Nephron progenitor cell (in vitro differentiated cells): Measurements from ENCODE around the gene PCID2.
A peak's percentile ranks its signal among the peaks of the same experiment; 100 is the strongest.

Experiments used
- DNase-seq: peaks from one replicate; pipeline ENCODE4 v3.0.0; 2021
- H3K27ac Mint-ChIP-seq: 2 replicates; pipeline ENCODE4 v1.8.0; 2021; ENCODE audit warnings: mild to moderate bottlenecking, moderate library complexity, mixed read lengths
- H3K27me3 Mint-ChIP-seq: 2 replicates; pipeline ENCODE4 v1.8.0; 2021; ENCODE audit warnings: mild to moderate bottlenecking, low read depth, mixed read lengths; ENCODE audit not compliant: poor library complexity
- H3K36me3 Mint-ChIP-seq: 2 replicates; pipeline ENCODE4 v1.8.0; 2021; ENCODE audit warnings: low read depth, mixed read lengths
- H3K4me1 Mint-ChIP-seq: 2 replicates; pipeline ENCODE4 v1.8.0; 2021; ENCODE audit warnings: mixed read lengths
- H3K4me3 Mint-ChIP-seq: 2 replicates; pipeline ENCODE4 v1.8.0; 2021; ENCODE audit warnings: mild to moderate bottlenecking, moderate library complexity, mixed read lengths
- H3K9me3 Mint-ChIP-seq: 2 replicates; pipeline ENCODE4 v1.8.0; 2021; ENCODE audit warnings: mild to moderate bottlenecking, moderate library complexity, mixed read lengths
- TF ChIP-seq, protein P1 (sequence below): fragments of 200-600 bp; sonication (generic); IDR thresholded peaks from 2 replicates; pipeline ENCODE4 v1.5.0; 2021; ENCODE audit warnings: antibody characterized with exemption

Gene PCID2

GRCh38 chr13:113216254-113217048, 8.0 kb upstream of the PCID2 start:
- TF ChIP-seq, protein P1, sequence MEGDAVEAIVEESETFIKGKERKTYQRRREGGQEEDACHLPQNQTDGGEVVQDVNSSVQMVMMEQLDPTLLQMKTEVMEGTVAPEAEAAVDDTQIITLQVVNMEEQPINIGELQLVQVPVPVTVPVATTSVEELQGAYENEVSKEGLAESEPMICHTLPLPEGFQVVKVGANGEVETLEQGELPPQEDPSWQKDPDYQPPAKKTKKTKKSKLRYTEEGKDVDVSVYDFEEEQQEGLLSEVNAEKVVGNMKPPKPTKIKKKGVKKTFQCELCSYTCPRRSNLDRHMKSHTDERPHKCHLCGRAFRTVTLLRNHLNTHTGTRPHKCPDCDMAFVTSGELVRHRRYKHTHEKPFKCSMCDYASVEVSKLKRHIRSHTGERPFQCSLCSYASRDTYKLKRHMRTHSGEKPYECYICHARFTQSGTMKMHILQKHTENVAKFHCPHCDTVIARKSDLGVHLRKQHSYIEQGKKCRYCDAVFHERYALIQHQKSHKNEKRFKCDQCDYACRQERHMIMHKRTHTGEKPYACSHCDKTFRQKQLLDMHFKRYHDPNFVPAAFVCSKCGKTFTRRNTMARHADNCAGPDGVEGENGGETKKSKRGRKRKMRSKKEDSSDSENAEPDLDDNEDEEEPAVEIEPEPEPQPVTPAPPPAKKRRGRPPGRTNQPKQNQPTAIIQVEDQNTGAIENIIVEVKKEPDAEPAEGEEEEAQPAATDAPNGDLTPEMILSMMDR: no peak
- H3K4me1 Mint-ChIP-seq: peaks cover 18% of the 10 kb centered on the region
- H3K36me3 Mint-ChIP-seq: peaks cover 34% of the 10 kb centered on the region
- no peaks in the 10 kb centered on the region for H3K9me3 Mint-ChIP-seq
- no peak overlapping the region for H3K4me3 Mint-ChIP-seq
- H3K27ac Mint-ChIP-seq: no peak overlapping the region
- DNase-seq: peak; percentile 20
- no peaks in the 10 kb centered on the region for H3K27me3 Mint-ChIP-seq

DNA sequence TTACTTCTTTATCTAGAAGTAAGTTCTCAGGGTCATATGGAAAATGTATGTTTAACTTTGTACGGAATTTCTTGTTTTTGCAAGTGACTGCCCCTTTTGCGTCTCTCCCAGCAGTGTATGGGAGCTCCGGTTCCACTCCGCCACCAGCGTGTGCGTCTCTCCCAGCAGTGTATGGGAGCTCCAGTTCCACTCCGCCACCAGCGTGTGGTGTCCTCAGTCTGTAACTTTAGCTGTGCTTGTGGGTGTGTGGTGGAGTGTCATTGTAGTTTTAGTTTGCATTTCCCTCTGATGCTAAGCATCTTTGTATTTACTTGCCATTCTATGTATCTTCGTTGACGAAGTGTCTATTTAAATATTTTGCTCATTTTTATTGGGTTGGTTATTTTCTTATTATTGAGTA, 3.3 kb upstream of the PCID2 start:
- Mint-ChIP-seq H3K36me3 (peaks cover 27% of the 10 kb centered on the region), H3K9me3 (no peaks in the 10 kb centered on the region), H3K4me1 (peaks cover 45% of the 10 kb centered on the region), H3K27ac (no peak overlapping the region), H3K4me3 (peak overlapping the region; percentile 88), H3K27me3 (no peaks in the 10 kb centered on the region)
- TF ChIP-seq, protein P1: peak; percentile 13
- DNase-seq: peak; percentile 37

GRCh38 chr13:113210833-113211232, 2.4 kb upstream of the PCID2 start:
- DNase-seq: no peak

GRCh38 chr13:113209759-113210421, 1.4 kb upstream of the PCID2 start:
- peak overlapping the region; percentile 88 for H3K4me3 Mint-ChIP-seq
- H3K4me1 Mint-ChIP-seq: peaks cover 60% of the 10 kb centered on the region
- no peaks in the 10 kb centered on the region for H3K9me3 Mint-ChIP-seq
- no peaks in the 10 kb centered on the region for H3K27me3 Mint-ChIP-seq
- peak overlapping the region; percentile 54 for H3K27ac Mint-ChIP-seq
- TF ChIP-seq, protein P1: no peak
- peaks cover 40% of the 10 kb centered on the region for H3K36me3 Mint-ChIP-seq
- DNase-seq: peak; percentile 55

More at GRCh38 chr13:113210833-113211232, 2.4 kb upstream of the PCID2 start:
- Mint-ChIP-seq H3K36me3 (peaks cover 32% of the 10 kb centered on the region), H3K27me3 (no peaks in the 10 kb centered on the region), H3K4me3 (peak overlapping the region; percentile 88), H3K27ac (peak overlapping the region; percentile 67), H3K4me1 (peaks cover 55% of the 10 kb centered on the region), H3K9me3 (no peaks in the 10 kb centered on the region)
- TF ChIP-seq, protein P1: no peak

- H3K9me3 Mint-ChIP-seq: no peaks in the 10 kb centered on the region
- peaks cover 60% of the 10 kb centered on the region for H3K4me1 Mint-ChIP-seq
- TF ChIP-seq, protein P1: no peak
- peak within 1 kb of the TSS; percentile 90 for H3K4me3 Mint-ChIP-seq
- H3K36me3 Mint-ChIP-seq: peaks cover 40% of the 10 kb centered on the region
- peak; percentile 88 for DNase-seq
- H3K27ac Mint-ChIP-seq: peak within 1 kb of the TSS; percentile 54
- no peaks in the 10 kb centered on the region for H3K27me3 Mint-ChIP-seq
Observed at GRCh38 chr13:113209336-113209758, 878 bp upstream of the PCID2 start, which contains the start of gene CUL4A. CUL4A (plus strand) TSS chr13:113209613; CDS start chr13:113209628, 15 bp downstream.
